ACHN (cell line): ENCODE data around the gene ARHGEF10L.

Experiments
- DNase-seq: peaks from one replicate; pipeline ENCODE4 v3.0.0-alpha.2; 2015
- in situ Hi-C: cut with HindIII; loops from 2 replicates; pipeline ENCODE4 v1.10.0; 2017; ENCODE audit warnings: low sequenced_read_pairs, low pct_ligation_motif_present, low pct_unique_long_range_greater_than_20kb

The ARHGEF10L gene

DNA sequence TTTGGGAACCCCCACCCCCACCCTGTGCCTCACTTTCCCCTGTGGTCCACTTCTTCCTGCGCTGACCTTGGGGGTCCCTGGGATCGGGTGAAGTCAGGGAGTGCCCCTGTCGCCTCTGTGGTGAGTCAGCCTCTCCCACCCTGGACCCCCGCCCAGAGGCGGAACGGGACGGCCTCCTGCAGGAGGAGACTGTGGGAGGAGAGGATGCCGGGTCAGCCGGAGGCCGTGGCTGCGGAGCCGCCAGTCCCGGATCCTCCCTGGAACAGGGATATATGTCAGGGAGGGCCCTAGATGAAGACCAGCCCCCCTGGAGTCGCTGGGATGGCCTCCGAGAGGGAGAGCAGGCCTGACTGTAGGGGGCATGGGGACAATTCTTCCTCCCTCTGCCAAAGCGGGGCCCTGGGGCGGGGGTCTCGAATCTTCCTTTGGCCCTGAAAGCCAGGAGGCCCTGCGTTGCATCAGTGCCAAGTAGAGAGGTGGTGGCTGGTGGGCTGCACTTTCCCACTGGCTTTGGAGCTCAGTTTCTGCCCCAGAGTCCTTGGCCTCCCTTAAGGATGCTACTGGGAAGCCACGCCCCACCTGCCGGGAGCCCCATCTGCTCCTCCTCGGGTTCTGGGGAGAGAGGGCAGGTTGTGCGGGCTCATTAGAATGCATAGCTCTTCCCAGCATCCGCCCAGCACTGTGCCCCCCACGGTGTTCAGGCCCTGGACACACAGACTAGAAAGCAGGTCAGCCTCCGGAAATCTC lies 930 bp downstream of the ARHGEF10L start:
- peak; percentile 38 for DNase-seq
- in situ Hi-C loops, result no loop called here

DNA sequence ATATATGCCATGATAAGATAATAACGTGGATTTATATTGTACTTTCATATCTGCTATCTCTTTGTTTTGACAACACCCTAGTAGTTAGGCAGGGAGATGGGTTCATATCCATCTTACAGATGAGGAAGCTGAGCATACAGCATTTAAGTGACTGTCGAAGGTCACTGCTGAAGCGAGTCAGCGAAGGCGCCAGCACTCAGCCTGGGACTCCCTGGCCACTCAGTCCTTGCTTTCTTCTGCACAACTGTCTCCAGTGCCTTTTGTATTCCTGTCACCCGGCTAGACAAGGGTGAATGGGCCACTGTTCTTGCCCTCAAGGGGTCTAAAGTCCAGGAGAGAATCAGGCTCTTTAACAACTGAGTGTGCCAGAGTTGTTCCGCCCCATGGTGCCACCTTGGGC lies 3.1 kb downstream of the ARHGEF10L start:
- DNase-seq, result no peak
- in situ Hi-C loops, result no loop called here

DNA sequence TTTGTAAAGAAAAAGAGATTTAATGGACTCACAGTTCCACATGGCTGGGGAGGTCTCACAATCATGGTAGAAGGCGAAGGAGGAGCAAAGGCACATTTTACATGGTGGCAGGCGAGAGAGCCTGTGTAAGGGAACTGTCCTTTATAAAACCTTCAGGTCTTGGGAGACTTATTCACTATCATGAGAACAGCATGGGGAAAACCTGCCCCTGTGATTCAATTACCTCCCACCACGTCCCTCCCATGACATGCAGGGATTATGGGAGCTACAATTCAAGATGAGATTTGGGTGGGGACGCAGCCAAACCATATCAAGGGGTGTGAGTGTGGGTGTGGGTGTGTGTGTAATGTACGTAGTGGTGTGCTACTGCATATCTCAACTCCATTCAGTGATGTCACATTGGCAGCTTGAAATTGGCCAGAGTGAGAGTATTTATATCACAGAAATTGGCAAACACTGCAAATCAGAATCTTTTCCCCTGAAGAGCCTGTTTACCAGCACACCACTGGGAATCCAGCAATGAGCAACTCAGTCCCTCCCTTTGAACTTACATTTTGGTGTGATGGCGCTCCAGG lies 5.4 kb downstream of the ARHGEF10L start:
- DNase-seq, result no peak
- in situ Hi-C loops, result no loop called here

DNA sequence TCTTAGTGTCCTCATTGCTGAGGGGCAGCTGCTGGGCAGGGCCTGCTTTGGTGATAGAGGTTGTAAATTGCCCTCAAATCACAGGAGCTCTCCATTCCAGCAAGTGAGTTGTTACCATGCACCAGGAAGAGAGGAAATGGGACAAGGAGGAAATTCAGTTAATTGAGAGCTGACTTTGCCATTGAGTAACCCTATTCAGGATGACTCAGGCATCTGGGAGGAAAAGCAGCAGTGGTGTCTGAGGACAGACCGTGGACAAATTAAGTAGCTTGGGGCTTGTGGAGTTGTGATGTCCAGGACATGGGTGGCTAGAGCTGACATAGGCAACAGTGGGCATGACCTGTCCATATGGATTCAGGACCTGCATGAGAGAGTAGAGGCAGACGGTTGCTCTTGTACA lies 5.9 kb downstream of the ARHGEF10L start:
- DNase-seq, result peak; percentile 43
- in situ Hi-C loops, result no loop called here

DNA sequence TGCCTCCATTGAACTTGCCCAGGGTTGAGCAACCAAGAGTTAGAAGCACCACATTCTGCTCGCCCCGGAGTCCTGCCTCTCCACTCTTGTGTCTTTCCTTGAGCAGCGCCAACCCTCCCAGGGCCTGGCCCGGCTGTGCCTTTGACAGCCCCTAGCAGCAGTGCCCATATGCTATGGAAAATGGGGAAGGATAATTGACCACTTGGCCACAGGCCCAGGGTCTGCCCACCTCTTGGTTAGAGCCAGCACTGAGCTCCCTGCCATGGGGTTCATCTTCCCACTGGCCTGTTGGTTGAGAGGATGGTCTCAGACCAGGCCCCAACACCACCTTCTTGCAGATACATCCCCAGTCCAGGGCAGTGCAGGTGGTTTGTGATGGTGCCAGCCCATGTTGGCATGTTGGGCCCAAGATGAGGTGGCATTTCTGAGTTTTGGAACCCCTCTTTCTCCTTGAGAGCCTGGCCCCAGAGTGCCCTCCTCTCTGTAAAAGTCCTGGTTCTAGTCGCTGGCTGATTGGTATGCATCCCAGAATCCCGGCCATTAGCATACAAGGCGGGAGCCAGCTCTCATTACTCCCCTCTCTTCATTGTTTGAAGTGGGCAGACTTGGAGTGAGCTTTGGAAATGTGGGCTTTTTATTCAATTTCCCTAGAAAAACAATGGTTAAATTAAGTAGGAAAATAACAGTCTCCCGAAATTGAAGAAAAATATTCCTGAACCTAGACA lies 7.6 kb downstream of the ARHGEF10L start:
- no peak for DNase-seq
- in situ Hi-C loops, result no loop called here

DNA sequence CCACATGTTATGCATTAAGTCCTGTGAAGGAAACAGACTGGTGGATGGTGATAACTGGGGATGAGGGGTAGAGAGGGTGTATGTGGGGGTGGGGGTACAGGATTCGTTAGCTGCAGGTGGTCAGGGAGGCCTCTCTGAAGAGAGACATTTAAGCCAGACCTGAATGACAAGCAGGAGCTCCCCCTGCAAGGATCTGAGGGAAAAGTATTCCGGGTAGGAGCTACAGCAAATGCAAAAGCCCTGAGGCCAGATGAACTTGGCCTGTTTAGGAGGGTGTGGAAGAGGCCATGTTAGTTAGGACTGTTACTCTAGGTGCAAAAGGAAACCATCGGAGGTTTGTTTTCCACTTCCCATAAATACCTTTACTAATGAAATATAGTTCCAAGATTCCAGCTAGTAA lies 9.9 kb downstream of the ARHGEF10L start:
- in situ Hi-C loops, result no loop called here
- DNase-seq, result no peak

DNA sequence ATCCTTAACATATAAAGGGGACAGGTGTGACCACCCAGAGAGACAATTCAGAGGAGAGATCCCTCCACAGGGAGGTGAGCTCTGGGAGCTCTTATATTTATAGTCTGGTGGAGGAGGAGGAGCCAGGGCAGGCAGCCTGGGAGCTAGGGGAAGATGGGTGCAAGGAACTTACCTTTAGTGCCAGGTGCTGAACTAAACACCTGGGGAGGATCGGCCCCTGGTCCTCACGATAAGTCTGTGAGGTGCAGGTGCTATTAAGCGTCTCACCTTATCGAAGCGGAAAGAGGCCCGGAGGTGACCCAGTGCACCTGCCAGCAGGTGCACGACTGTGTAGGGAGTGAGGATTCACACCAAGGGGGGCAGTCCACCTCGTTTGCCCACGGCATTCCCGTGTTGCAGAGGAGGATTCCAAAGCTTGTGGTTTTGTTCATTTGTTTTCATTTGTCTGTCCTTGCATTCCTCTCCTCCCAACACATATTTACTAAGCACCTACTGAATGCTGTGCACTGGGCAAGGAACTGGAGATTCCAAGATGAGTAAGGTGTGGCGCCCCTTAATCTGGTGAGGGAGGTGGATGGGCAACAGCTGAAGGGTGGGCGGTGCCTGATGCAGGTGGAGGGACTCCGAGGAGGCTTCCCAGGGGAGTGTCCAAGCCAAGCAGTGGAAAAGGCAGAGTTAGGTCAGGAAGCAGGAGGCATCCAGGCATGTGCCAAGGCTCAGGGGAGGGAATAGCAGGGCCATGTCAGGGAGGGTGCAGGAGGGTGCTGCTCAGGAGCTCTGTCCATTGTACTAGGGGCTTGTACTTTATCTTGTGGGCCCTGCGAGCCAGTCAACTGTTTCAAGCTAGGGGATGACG lies 11.5 kb downstream of the ARHGEF10L start:
- in situ Hi-C loops, result no loop called here
- DNase-seq, result peak; percentile 45

DNA sequence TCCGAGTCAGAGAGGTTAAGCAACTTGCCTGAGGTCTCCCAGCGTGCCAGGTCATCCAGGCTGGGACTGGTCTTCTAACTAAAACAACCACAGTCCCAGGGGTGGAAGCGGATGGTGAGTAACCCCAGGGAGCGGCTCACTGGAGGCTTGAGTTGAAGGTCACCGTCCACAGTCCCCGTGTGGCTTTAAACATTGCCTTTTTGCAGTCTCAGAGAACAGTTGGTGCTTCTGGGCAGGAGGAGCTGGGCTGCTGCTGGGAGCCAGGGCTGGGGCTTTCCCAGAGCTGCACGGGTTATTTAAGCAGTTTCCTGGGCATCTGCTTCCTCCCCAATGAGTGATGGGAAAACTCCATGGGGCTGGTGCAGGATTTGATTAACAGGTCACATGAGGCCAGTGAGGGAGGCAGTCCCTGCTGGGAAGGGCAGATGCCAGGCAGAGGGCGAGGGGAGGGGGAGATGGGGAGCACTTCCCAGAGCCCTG lies 12.3 kb downstream of the ARHGEF10L start:
- peak; percentile 45 for DNase-seq
- in situ Hi-C loops, result no loop called here

DNA sequence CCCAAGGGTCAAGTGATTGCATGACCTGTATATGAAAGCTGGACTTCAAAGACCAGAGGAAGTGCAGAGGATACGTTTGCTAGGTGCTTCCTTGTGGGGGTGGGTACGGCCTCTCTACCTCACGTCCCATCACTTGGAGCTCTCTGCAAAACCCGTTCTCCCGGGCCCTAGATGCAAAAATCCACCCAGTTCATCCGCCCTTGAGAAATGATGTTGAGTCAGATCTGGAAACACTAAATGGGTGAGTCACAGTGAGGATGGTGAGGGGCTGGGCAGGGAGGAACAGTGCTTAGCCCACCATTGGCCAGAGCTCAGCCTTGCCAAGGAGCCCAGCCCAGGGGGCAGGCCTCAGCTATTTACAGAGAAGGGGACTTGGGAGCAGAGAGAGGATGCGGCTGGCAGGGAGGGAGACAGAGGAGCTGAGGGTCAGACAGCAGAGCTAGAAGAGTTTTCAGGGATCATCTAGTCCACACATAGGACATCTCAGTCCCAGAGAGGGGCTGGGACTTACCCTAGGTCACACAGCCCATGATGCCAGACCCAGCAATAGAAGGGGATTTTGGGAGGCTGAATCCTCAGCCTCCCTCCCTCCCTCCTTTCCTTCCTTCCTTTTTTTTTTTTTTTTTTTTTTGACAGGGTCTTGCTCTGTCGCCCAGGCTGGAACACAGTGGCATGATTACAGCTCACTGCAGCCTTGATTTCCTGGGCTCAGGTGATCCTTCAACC lies 14.6 kb downstream of the ARHGEF10L start:
- in situ Hi-C loops, result no loop called here
- peak; percentile 79 for DNase-seq

DNA sequence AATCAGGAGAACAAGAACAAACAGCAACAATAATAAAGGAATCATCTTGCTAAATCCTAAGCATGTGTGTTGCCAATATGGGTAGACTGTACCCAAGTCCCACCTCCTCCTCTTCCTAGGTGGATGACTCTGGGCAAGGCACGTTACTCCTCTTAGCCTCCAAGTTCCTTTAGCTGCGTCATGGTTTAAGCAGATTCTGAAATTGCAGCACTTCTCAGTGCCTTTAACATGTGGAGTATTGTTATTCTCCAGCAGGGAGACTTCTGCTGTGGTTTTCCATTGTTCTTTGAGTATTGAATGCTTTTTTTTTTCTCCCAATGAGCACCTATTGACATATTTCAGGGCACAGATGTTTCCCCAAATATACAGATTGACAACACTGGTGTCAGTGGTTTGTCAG lies 15.5 kb downstream of the ARHGEF10L start:
- DNase-seq, result no peak
- in situ Hi-C loops, result no loop called here

DNA sequence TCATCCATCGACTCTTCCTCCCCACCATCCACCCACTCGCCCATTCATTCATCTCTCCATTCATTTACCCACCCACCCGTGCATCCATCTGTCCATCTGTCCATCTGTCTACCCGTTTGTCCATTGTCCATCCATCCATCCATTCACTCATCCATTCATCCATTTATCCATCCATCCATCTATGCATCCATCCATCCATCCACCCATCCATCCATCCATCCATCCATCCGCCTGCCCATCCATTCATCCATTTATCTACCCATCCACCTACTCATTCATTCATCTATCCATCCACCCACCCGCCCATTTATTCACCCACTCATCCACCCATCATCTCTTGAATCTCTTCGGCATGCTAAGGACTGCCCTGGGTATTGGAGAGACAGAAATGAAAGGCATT lies 18.5 kb downstream of the ARHGEF10L start:
- no peak for DNase-seq
- in situ Hi-C loops, result no loop called here

DNA sequence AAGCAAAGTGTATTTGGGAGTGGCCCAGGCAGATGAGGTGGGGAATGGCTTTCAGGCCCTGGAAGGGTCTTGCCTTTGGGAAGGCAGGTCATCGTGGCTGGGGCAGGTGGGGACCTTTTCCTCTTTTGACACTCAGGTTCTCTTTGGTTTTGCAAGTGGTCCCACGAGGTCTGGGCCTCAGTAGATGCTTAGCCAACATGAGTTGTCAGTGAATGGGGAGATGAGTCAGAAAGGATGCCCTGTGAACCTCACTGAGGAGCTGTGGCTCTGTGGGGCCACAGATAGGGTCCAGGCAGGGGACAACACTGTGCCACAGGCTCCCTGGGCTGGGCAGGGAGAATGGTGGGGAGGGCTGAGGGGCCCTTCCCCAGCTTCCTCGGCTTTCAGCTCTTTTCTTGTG lies 19.0 kb downstream of the ARHGEF10L start:
- in situ Hi-C loops, result no loop called here
- no peak for DNase-seq

DNA sequence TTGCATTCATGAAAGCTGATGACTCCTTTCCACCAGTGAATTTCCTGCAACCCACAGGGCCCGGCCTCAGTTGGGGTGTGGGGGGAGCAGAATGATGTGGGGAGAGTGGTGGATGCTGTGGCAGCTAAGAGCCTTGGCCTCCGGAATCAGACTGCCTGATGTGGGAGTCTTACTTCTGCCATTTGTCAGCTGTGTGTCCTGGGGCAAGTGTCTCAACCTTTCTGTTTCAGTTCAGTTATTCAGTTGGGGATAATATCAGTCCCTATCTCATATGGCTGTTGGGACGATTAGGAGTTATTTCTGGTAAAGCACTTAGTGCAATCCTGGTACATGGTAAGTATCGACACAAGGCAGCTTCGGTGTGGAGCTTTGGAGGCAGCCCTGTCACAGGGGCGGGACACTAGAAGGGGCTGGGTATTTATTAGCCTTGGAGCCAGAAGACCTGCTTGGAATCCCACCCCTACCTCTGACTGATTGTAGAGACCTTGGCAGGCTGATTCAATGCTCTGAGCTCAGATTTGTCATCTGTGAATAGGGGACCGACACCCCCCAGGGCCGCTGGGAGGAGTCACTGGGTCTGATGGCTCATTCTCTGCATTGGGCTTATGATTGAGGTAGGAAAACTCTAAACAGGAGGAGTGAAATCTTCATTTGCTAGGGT lies 19.6 kb downstream of the ARHGEF10L start:
- in situ Hi-C loops, result no loop called here
- DNase-seq, result peak; percentile 41

DNA sequence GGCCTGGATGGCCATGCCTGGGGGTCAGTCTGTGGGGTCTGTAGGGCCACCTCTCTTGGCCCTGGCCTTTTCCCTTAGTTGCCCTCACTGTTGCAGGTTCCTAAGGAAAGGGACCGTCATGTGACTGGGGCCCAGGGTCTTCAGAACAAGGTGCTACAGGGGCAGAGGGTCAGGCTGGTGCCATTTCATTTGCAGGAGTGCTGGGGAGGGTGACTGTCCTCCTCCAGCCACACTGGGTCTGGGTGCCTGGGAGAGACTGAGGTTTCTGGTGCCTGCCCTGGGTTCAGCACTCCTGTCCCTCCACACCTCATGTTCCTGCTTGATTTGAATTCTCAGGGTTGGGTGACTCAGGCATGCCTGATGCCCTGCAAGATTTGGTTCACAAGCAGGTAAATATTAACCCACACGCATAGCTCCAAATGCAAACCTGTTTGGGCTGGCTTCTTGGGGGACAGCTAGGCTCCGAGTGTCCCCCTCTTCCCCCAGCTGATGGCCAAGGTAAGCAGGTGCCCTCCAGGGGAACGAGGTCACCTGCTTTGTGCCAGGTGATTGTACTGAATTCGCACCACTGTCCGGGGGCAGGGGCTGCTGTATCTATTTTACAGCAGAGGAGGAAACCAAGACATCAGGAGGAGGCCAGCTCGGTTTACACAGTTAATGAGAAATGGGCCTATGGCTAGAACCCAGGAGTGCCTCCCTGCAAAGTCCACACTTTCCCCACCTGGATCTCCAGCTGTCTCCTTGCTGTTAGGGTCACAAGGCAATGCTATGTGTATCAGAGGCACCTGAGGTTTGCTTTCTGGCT lies 20.3 kb downstream of the ARHGEF10L start:
- in situ Hi-C loops, result no loop called here

DNA sequence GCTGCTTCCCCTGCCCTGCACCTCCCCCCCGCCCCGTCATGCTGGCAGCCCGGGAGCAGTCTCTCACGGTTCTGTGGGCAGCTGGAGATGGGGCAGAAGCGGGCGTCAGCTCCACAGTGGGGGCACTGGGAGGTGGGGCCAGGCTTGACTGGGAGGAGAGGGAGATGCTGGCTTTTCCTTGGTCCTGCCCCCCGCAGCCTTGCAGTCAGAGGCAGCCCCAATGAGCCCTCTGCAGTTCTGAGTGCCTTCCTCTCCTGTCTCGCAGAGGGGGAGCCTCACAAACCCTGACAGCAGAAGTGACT lies 21.7 kb downstream of the ARHGEF10L start:
- in situ Hi-C loops, result no loop called here
- DNase-seq, result peak; percentile 76

More for the DNA sequence above, 20.3 kb downstream of the ARHGEF10L start:
- DNase-seq, result peak; percentile 81

DNA sequence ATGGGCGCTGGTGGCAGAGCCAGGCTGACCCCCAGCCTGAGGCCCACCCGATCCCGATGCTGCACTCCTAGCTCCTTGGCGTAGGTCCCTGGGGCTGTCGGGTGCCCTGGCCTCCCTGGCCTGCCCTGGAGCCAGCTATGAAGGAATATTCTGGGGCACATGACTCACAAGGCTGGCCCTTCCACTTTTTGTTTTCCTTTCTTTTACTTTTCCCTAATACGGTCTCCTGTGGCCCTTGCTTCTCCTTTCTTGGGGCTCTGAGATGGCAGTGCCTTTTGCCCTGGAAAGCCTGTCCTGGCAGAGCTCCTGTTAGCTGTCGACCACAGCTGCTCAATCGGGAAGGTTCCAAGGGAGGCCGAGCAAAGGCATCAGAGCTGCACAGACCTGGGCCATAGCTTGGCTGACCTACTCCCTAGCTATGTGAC lies 22.1 kb downstream of the ARHGEF10L start:
- in situ Hi-C loops, result no loop called here
- no peak for DNase-seq

DNA sequence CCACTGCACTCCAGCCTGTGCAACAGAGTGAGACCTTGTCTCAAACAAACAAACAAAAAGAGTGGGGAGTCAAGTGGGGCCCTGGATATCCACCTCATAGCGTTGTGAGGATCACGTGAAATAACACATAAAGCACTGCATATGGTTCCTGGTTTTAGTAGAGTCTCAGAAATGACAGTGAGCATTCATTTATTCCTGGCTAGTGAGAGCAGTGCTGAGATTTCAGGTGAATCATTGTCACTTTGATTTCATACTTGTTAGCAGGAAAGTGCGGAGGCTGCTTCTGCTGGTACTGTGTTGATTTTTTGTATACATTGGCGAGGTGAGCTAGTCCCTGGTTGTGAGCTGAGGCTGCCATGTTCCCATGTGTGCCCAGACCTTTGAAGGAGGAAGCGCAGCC lies 22.9 kb downstream of the ARHGEF10L start:
- DNase-seq, result no peak
- in situ Hi-C loops, result no loop called here
